Epithelial cell of prostate (primary cell): ENCODE results near the gene PLXNA4.

Experiments used
- DNase-seq: peaks from one replicate; pipeline ENCODE4 v3.0.0-alpha.2; 2011; ENCODE audit warnings: low read depth, low spot score
- H3K27ac ChIP-seq: fragments of 450-650 bp; 2 replicates; pipeline ENCODE4 v1.5.1; 2017; ENCODE audit warnings: mild to moderate bottlenecking

PLXNA4 gene

DNA sequence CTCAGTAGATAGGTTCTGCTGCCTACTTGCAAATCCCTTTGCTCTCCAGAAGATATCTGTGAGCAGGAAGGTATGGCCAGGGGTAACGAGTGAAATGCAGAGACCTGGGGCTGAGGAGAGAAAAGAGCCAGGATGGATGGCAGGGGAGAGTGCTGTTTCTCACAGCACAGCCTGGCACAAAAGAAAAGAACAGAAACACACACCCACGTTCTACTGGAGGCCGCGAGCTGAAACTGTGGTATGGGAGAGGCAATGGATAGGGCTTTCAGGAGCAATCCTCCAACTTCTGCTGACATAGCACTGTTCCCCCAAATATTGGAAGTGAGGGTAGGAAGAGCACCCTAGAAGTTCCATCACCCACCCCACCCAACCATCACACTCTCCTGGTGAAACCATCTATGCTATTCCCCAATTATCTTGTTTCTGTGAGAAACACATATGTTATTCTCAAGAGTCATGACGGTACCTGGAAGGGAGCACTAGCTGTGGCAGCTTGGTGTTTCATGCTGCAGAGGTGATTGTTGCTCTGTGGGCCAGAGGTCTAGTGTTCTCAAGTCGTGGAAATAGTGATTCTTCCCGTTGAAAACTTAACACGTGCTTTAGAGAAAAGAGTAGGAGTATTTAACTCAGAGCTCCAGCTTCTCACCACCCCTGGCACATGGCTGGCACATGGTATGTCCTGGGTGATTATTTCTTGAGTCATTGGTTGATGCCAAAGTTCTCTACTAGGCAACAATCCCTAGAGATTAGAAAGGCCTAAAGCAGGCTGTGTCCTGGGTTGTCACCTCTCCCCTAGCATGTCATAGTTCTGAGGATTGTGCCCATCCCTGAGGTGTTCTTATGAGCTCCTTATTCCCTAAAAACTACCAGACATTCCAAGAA is 198.3 kb downstream of the PLXNA4 start:
- DNase-seq: no peak
- H3K27ac ChIP-seq: no peak overlapping the region

DNA sequence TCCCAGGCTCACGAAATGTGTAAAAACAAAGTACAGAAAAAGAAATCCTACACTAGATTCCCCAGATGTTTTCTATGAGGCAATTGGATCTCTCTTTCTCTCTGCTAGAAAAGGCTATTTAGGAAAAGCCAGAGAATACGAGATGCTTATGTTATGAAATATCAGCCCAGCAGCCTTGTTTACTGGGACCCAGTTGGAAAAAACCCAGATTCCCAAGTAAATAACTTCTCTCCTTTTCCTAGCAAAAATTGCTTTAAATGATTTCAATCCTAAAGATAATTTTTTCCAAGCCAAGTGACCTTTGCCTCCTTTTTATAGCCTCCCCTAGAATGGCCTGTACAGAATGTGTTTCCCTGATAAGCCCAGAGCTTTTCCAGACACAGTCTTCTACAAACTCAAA is 199.3 kb downstream of the PLXNA4 start:
- no peak for DNase-seq
- no peak overlapping the region for H3K27ac ChIP-seq

DNA sequence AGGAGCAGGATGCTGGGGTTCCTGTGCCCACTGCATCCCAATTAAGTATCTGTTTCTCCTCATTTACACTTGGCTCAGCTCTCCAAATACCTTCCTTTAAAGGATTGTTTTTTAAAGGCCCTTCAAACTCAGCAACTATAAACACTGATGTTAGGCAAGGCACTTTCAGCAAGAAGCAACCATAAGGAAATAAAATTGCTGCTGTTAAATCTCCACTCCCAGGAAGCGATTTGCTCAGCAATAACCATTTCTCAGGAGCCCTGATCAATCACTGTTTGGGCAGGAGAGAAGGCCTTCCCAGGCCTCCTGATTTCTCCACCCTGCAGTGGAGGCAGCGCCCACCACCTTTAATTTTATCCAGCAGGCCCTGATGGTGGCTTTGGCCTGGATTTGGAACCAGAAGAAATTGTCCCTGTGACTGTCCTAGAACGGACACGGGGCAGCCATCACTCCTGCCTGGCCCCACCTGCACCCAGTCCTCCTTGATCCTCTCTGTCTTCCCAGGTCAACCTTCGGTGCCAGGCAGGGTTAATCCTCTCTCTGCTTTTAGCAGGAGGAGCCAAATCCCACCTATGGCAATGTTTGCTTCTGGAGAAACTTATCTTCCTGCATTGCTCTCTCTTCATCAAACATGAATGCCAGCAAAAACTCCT is 199.8 kb downstream of the PLXNA4 start:
- DNase-seq: no peak
- H3K27ac ChIP-seq: no peak overlapping the region

GRCh38 chr7:132373879-132374278 is 202.4 kb downstream of the PLXNA4 start:
- DNase-seq: no peak
- H3K27ac ChIP-seq: no peak overlapping the region

GRCh38 chr7:132373041-132373440 is 203.2 kb downstream of the PLXNA4 start:
- DNase-seq: no peak
- no peak overlapping the region for H3K27ac ChIP-seq

DNA sequence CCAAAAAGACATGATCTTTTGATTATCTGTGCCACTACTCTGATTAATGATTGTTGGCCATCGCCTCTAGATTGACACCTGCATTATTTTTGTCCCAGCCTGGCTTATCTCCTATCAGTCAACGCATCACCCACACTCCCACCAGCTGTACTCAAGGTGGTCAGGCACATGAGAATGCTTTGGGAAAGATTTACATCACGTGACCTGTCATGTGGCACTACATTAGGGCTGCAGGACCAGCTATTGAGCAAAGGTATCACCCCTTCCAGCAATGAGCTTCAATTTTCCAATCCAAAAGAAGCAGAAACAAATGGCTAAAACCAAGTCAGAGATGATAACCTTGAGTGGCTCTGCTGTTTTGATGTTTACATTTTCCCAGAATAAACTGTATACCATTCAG is 204.3 kb downstream of the PLXNA4 start:
- no peak overlapping the region for H3K27ac ChIP-seq
- no peak for DNase-seq

GRCh38 chr7:132368246-132368900 is 207.9 kb downstream of the PLXNA4 start:
- DNase-seq: no peak
- no peak overlapping the region for H3K27ac ChIP-seq

DNA sequence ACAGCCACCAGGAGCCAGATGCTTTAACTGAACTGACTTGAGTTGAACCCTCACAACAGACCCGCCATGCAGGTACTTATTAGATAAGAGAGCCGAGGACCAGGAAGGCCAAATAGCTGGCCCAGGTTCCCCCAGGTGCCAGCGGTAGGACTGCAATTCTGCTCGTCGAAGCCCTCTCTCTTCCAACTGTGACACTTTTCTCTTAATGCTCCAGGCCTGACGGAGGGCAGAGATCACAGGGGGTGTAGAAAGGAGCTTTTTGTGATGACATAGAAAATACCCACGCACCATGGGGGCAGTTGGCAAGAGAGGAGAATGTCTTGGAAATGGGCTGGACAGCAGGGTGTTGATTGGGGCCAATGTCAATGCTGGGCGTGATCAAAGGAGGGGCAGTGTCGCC is 208.5 kb downstream of the PLXNA4 start:
- no peak for DNase-seq
- H3K27ac ChIP-seq: no peak overlapping the region

DNA sequence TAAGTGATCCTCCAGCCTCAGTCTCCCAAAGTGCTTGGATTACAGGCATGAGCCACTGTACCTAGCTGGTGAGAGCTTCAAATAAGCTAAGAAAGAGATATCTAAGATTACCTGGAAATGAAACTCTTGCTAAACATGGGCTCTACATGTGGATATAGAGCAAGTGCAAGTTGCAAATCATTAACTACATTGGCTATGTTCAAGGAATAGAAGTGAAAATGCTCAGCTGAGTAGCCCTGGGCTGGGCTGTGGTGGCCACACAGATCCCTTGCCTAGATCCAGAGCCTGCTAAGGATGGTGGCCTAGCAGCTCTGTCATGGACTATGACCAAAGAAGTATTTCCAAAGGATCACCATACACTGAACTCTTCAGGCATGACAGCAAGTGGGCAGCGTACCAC is 209.3 kb downstream of the PLXNA4 start:
- no peak overlapping the region for H3K27ac ChIP-seq
- DNase-seq: no peak

- no peak for DNase-seq
- H3K27ac ChIP-seq: no peak overlapping the region
Observed at GRCh38 chr7:132364226-132364625, 212.0 kb downstream of the PLXNA4 start.

DNA sequence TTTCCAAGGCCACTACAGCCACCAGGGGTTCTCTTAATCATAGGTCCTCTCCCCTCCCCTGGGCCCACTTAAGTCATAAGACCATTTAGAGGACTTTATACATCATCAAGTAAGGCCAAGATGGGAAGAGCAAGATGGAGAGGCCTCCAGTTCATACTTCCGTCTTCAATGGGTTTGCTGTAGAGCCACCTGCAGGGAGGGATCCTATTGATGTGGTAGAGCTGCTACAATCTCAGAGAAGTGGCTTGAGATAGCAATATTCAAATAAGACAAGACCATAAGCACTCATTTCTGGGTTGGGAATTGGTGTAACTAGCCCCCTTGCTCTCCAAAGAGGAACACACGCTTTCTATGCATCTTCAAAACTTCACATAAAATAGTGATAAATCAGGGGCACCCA is 214.2 kb downstream of the PLXNA4 start:
- H3K27ac ChIP-seq: no peak overlapping the region
- no peak for DNase-seq

DNA sequence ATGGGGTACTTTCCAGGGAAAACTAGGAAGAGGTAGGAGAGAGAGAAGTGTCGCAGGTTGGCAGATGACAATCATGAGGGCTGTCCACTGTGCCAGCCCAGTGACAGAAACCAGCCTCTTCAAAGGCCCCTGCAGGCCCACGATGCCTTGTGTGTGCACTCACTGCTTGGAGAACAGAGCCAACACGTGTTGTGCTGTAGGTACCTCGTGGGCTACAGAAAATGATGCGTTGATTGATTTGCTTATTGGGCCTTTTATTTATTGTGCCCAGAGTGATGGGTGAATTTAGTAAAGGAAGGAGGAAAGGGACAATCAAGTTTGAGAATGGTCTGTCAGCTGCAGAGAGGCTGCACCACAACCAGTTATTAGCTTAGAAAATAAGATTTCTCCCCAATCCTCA is 215.1 kb downstream of the PLXNA4 start:
- DNase-seq: no peak
- H3K27ac ChIP-seq: no peak overlapping the region

DNA sequence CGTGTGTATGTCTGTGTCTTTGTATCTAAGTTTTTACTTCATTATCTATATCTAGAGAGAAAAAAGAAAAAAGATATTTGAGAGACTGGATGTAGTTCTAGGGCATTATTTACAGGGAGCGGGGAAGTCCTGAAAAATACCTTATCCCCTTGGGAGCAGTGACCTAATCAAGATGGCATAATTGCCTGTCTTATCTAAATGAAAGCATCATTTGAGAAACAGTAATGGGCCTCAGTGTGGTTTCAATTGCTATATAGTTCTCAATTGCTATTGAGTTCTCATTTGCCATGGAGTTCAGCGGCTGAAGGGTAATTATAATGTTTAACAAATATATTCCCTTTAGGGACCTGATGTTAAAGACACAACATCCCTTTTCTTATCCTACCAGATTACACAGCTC is 216.5 kb downstream of the PLXNA4 start:
- DNase-seq: no peak
- no peak overlapping the region for H3K27ac ChIP-seq

DNA sequence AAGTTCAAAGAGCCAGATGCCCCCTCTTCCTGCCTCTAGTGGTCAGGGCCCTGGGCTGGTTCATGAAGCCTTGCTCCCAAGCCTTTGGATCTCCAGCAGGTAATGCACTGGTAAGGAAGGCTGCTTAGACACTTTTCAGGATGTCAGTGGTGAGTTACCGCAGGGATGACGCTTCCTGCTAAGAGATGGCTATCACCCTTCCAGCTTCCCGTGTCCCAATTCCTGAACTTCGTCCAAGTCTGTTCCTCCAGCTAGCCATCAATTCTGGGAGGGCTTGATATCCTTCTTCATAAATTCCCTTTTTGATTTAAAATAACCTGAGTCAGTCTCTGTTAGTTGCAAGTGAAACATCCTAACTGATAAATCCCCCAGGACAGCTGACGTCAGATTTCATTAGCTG is 221.2 kb downstream of the PLXNA4 start:
- no peak for DNase-seq
- H3K27ac ChIP-seq: no peak overlapping the region

GRCh38 chr7:132354527-132354926 is 221.7 kb downstream of the PLXNA4 start:
- DNase-seq: no peak
- no peak overlapping the region for H3K27ac ChIP-seq

- no peak overlapping the region for H3K27ac ChIP-seq
- no peak for DNase-seq
Observed at GRCh38 chr7:132353936-132354335, 222.3 kb downstream of the PLXNA4 start.

DNA sequence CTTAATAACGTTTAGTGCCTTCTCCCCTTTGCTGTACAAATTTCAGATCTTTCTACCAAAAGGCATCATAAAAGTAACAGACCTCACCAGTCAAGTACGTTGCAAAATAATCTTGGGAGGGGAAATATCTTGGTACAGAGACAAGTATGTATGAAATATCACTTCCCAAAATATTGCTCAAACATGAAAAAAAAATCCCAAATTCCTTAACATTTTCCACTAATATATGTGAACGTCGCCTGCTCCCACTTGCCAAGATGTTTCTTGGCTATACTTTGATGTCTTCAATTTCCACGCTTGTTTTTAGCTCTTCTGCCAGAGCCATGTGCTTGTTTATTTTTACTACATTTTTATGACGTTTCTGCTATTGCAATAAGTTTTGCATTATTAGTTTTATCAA is 223.5 kb downstream of the PLXNA4 start:
- H3K27ac ChIP-seq: no peak overlapping the region
- no peak for DNase-seq

DNA sequence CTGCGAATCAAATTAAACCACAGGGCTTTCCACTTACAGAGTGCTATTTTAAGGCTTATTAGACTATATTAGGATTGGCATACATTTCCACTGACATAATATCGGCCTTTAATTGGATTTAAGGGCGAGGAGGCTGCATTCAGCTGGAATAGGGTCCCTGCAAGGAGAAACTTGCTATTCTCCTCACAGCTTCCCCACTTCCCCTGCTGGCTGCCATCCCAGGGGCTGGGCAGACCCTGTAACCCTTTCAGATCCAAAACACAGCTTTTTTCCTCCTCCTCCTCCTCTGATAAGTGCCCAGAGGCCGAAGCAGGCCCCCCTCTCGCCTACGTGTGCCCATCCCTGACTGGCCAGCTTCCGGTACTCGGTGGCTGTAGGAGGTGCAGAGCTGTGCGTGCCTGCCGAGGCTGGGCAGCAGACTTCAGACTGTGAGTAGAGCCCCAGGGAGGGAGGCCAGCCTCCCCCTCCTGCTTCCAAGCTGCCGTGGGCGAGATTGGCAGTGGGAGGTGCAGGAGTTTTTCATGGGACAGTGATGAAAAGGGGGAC is 224.2 kb downstream of the PLXNA4 start:
- no peak overlapping the region for H3K27ac ChIP-seq
- no peak for DNase-seq

GRCh38 chr7:132350741-132351140 is 225.5 kb downstream of the PLXNA4 start:
- no peak overlapping the region for H3K27ac ChIP-seq
- no peak for DNase-seq

GRCh38 chr7:132349075-132349474 is 227.2 kb downstream of the PLXNA4 start:
- no peak overlapping the region for H3K27ac ChIP-seq
- DNase-seq: no peak

- no peak overlapping the region for H3K27ac ChIP-seq
- no peak for DNase-seq
Observed at GRCh38 chr7:132348341-132348740, 227.9 kb downstream of the PLXNA4 start.
